Fibroblast of skin of right quadriceps (primary cell): ENCODE measurements around the gene DYNC1LI1.

Experiments
- DNase-seq: peaks from one replicate; pipeline ENCODE4 v3.0.0-alpha.2; 2013

Gene DYNC1LI1

GRCh38 chr3:32570421-32571191 is at the start of gene DYNC1LI1:
Gene DYNC1LI1, minus strand, starts transcription at chr3:32570858. Its CDS starts 88 bp downstream, at chr3:32570770.
- DNase-seq, result peak; percentile 92

DNA sequence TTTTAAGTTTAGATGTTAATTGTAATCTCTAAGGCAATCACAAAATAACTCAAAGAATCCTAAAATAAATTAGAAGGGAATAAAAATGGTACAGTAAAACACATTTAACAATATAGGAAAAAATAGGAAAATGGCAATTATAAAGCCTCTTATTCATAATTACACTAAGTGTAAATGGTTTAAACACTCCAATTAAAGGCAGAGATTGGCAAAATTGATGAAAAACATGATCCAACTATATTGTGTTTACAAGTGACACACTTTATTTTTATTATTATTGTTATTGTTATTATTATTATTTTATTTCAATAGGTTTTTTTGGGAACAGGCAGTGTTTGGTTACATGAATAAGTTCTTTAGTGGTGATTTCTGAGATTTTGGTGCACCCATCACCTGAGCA is 48.7 kb upstream of the DYNC1LI1 start:
- DNase-seq, result no peak

DNA sequence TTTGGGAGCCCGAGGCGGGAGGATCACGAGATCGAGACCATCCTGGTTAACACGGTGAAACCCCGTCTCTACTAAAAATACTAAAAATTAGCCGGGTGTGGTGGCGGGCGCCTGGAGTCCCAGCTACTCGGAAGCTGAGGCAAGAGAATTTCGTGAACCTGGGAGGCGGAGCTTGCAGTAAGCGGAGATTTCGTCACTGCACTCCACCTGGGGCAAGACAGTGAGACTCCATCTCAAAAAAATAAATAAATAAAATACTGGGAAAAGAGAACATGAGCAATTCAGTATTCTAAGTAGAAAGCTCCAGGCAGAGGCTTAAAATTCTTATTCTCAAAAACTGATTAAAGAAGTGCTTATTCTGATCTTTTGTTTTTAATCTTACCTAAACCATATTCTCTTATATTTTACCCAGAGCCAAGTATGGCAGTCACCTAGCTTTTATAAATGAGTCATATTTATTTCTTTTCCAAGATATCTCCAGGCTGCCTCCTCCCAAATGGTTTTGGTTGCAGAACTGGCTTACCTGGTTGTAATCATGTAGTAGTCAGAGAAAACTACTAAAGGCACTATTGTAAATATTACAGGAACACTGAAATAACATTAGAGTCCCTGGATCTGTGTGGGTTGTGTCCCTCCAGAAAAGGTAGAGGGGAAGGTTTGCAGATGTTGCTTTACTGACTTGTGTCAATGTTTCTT is 45.8 kb upstream of the DYNC1LI1 start:
- DNase-seq, result no peak

DNA sequence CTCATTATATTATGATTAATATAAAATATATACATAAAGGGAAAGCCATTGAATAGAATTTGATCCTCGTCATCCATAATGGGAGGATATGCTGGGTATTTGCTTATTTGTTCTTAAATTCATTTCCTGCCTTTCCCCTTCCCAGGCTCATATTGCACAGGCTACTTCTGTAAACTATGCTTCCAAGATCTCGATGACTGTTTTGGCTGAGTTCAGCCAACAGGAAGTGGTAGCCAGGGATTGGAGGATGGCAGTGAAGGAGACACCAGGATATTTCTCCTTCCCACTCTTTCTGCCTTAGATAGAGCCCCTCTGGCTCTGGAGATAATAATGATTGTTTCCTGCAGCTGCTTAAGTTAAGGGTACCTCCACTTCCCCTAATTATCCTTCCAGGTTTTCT is 44.3 kb upstream of the DYNC1LI1 start:
- DNase-seq, result peak; percentile 37

DNA sequence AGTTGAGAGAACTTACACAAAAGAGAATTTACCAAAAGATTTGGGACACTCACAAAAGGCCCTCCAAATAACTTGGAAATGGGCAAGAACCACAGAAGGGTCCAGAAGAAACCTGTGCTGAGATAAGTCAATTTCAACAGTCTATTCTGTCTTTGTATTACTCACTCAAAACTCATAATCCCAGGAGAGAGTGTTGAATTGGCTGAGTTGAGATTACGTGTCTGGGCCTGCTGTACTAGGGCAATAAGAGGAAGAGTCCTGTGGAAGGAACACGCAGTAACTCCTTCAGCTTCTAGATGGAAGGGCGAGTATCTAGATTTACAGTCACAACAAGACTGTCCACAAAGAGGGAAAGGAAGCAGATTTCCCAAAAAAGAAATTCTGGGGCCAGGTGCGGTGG is 42.5 kb upstream of the DYNC1LI1 start:
- DNase-seq, result no peak

DNA sequence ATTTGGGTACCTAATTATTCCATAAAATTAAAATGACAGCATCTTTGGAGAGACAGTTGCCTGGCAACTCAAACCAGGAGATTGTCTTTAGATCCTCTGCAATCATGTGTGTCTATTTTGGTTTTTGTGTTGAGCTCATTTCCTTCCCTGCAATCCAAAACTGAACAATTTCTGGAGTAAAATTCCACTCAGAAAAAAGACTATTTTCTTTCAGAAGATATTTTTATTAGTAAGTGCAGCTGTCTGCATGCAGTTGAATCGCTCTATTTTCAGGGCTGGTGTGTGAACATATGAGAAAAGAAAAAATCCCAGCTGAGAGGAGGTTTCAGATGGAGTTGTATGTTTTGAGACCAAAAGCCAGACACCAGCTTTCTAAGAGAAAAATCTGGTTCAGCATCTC is 41.9 kb upstream of the DYNC1LI1 start:
- no peak for DNase-seq

GRCh38 chr3:32607522-32607921 is 36.9 kb upstream of the DYNC1LI1 start:
- DNase-seq, result no peak

GRCh38 chr3:32606960-32607359 is 36.3 kb upstream of the DYNC1LI1 start:
- DNase-seq, result no peak

DNA sequence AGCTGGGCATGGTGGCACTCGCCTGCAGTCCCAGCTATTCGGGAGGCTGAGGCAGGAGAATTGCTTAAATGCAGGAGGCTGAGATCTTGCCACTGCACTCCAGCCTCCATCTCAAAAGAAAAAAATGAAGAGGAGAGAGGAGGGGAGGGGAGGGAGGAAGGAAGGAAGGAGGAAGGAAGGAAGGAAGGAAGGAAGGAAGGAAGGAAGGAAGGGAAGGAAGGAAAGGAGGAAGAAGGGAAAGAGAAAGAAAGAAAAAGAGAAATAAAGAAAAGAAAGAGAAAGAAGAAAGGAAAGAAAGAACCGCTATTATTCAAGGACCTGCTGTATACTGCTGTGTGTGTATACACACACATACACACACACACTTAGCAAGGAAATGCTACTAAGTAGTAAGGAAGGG is 35.6 kb upstream of the DYNC1LI1 start:
- DNase-seq, result no peak

- no peak for DNase-seq
Measured at GRCh38 chr3:32603064-32603463, 32.4 kb upstream of the DYNC1LI1 start.

GRCh38 chr3:32602206-32602605 is 31.5 kb upstream of the DYNC1LI1 start:
- DNase-seq, result no peak

GRCh38 chr3:32601722-32602121 is 31.1 kb upstream of the DYNC1LI1 start:
- no peak for DNase-seq

DNA sequence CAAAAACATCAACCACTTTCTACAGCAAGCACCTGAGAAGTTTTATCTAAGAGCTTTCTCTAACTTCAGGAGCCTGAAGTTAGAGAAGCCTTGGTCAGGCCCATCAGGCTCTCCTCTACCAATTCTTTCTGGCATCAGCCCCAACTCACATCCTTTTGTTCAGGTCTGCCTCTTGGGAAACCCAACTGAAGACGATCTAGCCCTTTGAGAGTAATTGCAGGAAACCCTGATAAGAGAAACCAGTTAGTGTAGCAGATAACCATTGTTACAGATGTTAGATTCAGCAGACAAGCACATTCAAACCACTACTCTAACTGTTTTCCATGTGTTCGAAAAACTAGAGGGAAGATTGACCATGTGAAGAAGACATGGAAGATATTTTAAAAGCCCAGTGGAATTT is 27.0 kb upstream of the DYNC1LI1 start:
- no peak for DNase-seq

DNA sequence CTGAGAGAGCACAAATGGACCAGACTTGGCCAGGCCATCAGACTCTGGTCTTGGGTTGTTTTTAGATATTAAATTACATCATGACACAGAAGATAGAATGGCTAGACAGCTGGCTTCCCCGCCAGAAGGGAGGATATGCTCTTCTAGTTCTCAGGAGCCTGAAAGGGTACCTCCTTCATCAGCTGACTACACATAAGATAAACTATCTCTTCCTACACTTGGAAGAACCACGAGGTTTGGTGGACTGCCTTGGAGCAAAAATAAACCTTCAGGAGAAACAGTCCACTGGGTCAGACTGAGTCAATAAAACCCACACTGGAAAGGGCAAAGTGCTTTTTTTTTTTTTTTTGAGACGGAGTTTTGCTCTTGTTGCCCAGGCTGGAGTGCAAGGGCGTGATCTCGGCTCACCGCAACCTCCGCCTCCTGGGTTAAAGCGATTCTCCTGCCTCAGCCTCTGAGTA is 26.3 kb upstream of the DYNC1LI1 start:
- DNase-seq, result no peak

GRCh38 chr3:32596282-32596908 is 25.7 kb upstream of the DYNC1LI1 start:
- DNase-seq, result no peak

DNA sequence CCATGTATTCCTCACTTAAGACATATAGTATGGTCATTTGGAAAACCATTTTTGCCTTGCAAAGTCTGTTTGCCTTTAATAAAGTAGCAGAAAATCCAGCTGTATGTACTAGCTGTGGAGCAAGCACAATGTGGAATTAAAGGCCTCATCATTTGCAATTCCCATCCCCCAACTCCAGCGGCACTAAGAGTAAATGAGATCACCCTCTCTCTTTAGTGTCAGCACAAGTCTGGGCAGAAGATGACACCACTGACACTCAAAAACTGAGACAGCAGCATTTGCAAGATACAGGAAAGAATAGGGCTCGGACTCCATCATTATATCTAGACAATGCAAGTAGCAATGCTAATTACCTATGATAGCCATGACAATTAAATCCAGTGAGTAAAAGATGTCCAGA is 24.7 kb upstream of the DYNC1LI1 start:
- no peak for DNase-seq

- peak; percentile 53 for DNase-seq
Measured at GRCh38 chr3:32593903-32594525, 23.4 kb upstream of the DYNC1LI1 start.

DNA sequence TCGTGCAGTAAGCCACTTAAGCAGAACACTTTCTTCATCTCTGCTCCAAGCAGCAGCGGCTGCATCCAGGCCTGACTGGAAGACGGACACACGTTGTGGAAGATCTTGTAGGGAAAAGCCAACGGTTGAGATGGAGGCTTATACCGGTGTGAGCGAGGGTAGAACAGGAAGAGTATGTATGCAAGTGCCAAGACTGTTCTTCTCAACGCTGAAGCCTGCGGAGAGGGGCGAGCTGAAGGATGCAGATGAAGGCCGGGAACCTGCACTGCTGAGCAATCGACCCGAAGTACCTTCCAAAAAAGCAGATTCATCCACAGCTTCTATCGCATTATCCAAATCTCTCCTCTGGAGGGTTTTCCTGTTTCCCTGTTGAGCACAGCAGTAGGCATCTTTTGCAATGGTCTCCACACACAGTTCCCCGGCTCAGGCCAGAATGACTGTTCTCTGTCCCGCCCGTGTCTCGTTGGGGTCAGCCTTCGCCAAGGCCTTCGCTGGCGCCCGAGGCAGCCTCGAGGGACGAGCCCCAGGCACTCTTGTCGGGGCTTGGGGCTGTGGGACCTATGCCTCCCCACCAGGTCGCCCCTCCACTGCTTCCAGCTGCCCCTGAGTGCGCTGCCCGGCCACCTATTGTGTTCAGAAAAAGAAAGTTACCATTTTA is 22.2 kb upstream of the DYNC1LI1 start:
- no peak for DNase-seq

GRCh38 chr3:32592011-32592410 is 21.4 kb upstream of the DYNC1LI1 start:
- DNase-seq, result no peak

- no peak for DNase-seq
Measured at GRCh38 chr3:32591186-32591585, 20.5 kb upstream of the DYNC1LI1 start.

- DNase-seq, result no peak
Measured at GRCh38 chr3:32586356-32586755, 15.7 kb upstream of the DYNC1LI1 start.

GRCh38 chr3:32584660-32585059 is 14.0 kb upstream of the DYNC1LI1 start:
- DNase-seq, result no peak

DNA sequence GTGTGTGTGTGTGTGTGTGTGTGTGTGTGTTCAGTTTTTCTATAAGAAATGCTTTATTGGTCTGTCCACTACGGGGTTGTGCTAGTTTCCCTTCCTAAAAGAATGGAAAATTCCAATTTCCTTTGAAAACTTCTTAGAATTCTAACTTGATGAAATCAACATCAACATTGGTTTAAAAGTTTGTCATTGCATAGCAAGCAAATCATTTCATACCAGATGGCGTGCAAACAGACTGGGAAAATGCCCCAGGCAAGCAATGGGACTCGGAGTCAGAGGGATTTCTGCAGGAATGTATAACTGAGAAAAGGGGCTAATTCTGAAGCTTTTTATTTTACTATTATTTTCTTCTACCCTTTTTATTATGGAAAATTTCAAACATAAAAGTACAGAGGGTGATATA is 13.1 kb upstream of the DYNC1LI1 start:
- peak; percentile 38 for DNase-seq
